Bronchial epithelial cell (primary cell): Measurements from ENCODE around the gene MLLT10. TPM values are rescaled to one million over a fixed set of nuclear protein-coding genes. Genes with fewer than 3 reads are reported as not detected.

Source experiments
- DNase-seq: peaks from one replicate; pipeline ENCODE4 v3.0.0-alpha.2; 2010; ENCODE audit warnings: low read depth
- FAIRE-seq: peaks from 2 replicates; lab custom pipeline; 2011; peaks lifted over from hg19 to GRCh38; lab: Jason Lieb, UNC
- H3K27me3 ChIP-seq: 2 replicates; pipeline ENCODE4 v1.5.1; 2011; ENCODE audit warnings: low read length; ENCODE audit not compliant: control insufficient read depth, insufficient read depth
- H3K36me3 ChIP-seq: 2 replicates; pipeline ENCODE4 v1.5.1; 2011; ENCODE audit warnings: low read length; ENCODE audit not compliant: control insufficient read depth, insufficient read depth
- H3K4me3 ChIP-seq: 2 replicates; pipeline ENCODE4 v1.5.1; 2011; ENCODE audit warnings: mild to moderate bottlenecking, low read depth, low read length, control low read depth
- total RNA-seq: library from RNA; depleted of rRNA; stranded (reverse); fragments of >200 nt; gene quantifications from 2 replicates; pipeline ENCODE4 v1.2.1, GENCODE V29; 2014
- TF ChIP-seq, protein P1 (sequence below): IDR thresholded peaks from 2 replicates; pipeline ENCODE4 v1.5.1; 2011; ENCODE audit warnings: mild to moderate bottlenecking, moderate library complexity, low read length, control low read depth, inconsistent platforms; ENCODE audit not compliant: insufficient read depth, severe bottlenecking

The MLLT10 gene
- total RNA-seq = 40.8 and 64.8 TPM in 2 replicates

DNA sequence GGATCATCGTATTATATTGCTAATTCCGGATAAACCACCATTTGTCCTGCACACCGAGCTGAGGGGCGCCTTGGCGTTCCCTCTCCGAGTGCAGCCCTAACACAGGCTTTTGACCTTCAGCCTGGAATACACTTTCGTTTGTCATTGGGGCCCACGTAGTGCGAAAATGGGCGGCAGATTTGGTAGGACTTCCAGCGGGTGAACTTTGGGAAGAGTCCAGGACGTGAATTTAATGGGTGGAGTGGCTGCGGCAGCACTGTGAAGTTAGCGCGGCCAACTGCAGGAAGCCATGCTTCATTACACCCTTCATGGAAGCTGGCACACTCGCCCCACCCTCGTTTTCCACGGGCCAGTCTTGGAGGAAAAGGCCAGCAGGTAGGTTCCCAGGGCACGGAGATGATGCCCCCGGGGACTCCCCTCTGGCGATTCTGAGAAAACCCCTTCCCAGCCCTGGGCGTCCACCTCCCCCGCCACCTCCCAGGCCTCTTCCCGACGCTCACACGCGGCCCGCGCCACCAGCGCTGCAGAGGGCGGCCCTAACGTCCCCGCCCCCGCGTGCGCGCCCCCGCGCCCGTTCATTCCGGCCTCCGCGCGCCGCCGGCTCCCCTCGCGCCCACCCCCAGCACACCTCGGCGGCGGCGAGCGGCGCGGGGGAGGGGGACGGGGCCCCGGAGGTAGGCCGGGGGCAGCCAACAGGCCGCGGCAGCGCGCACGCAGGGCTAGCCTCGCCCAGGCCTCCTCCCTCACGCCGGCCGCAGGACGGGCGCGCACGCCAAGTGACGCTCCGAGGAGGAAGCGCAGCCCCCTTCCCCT, at the start of gene MLLT10:
MLLT10 (plus strand) TSS at position 766 of the 813 bp plus-strand sequence. CDS start 413 bp downstream, outside the sequence.
- FAIRE-seq (no peak), DNase-seq (peak; percentile 75)
- TF ChIP-seq, protein P1, sequence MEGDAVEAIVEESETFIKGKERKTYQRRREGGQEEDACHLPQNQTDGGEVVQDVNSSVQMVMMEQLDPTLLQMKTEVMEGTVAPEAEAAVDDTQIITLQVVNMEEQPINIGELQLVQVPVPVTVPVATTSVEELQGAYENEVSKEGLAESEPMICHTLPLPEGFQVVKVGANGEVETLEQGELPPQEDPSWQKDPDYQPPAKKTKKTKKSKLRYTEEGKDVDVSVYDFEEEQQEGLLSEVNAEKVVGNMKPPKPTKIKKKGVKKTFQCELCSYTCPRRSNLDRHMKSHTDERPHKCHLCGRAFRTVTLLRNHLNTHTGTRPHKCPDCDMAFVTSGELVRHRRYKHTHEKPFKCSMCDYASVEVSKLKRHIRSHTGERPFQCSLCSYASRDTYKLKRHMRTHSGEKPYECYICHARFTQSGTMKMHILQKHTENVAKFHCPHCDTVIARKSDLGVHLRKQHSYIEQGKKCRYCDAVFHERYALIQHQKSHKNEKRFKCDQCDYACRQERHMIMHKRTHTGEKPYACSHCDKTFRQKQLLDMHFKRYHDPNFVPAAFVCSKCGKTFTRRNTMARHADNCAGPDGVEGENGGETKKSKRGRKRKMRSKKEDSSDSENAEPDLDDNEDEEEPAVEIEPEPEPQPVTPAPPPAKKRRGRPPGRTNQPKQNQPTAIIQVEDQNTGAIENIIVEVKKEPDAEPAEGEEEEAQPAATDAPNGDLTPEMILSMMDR = peak; percentile 37
- Histone ChIP-seq H3K27me3 (no peaks in the 10 kb centered on the region), H3K36me3 (peaks cover 1% of the 10 kb centered on the region), H3K4me3 (peak within 1 kb of the TSS; percentile 65)

DNA sequence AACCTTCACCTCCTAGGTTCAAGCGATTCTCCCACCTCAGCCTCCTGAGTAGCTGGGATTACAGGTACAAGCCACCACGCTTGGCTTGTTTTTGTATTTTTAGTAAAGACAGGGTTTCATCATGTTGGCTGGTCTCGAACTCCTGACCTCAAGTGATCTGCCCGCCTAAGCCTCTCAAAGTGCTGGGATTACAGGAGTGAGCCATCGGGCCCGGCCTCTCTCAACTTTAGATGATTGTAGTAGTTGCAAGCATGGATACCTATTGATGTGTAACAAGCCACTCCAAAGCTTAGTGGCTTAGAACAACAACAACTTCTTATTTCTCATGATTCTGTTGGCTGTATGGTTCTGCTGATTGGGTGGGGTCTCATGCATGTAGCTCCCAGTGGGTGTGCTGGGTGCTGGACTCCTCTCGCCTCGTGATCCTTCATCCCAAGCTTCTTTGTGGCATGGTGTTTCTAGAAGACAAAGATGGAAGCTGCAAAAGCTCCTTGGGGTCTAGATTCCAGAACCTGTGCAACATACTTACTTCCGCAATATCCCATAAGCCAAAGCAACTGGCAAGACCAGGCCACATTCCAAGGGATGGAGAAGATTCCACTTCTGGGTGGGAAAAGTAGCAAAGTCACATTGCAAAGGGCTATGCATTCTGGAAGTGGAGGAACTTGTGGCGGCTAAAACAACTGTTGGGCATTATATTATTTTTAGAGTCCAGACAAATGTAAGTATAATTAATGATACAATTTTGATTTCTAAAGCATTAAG, 46.4 kb upstream of the MLLT10 start:
- TF ChIP-seq, protein P1 = no peak
- Histone ChIP-seq H3K4me3 (no peak overlapping the region), H3K27me3 (no peaks in the 10 kb centered on the region), H3K36me3 (no peaks in the 10 kb centered on the region)
- DNase-seq (no peak), FAIRE-seq (no peak)

GRCh38 chr10:21488246-21488956, 45.6 kb upstream of the MLLT10 start:
- TF ChIP-seq, protein P1 = no peak
- Histone ChIP-seq H3K4me3 (no peak overlapping the region), H3K27me3 (no peaks in the 10 kb centered on the region), H3K36me3 (no peaks in the 10 kb centered on the region)
- DNase-seq (no peak), FAIRE-seq (no peak)

- no peaks in the 10 kb centered on the region for H3K27me3 ChIP-seq
- no peak overlapping the region for H3K4me3 ChIP-seq
- H3K36me3 ChIP-seq = no peaks in the 10 kb centered on the region
- TF ChIP-seq, protein P1 = no peak
- FAIRE-seq (no peak), DNase-seq (no peak)
Observed at GRCh38 chr10:21488957-21489446, 45.0 kb upstream of the MLLT10 start.

- TF ChIP-seq, protein P1 = no peak
- Histone ChIP-seq H3K4me3 (no peak overlapping the region), H3K27me3 (no peaks in the 10 kb centered on the region), H3K36me3 (no peaks in the 10 kb centered on the region)
- DNase-seq = no peak
- FAIRE-seq = no peak
Observed at GRCh38 chr10:21490028-21490710, 43.9 kb upstream of the MLLT10 start.
